Stimulated activated CD8-positive, alpha-beta memory T cell treated with anti-CD3 and anti-CD28 coated beads, Interleukin-12 subunit alpha, Interleukin-12 subunit beta, amount 100 ng/mL, for 24 hours (primary cell): ENCODE data around the gene TNFAIP8.

Source experiments
- DNase-seq: peaks from one replicate; pipeline ENCODE4 v3.0.0-alpha.2; 2020; ENCODE audit errors: extremely low read depth

TNFAIP8 gene

DNA sequence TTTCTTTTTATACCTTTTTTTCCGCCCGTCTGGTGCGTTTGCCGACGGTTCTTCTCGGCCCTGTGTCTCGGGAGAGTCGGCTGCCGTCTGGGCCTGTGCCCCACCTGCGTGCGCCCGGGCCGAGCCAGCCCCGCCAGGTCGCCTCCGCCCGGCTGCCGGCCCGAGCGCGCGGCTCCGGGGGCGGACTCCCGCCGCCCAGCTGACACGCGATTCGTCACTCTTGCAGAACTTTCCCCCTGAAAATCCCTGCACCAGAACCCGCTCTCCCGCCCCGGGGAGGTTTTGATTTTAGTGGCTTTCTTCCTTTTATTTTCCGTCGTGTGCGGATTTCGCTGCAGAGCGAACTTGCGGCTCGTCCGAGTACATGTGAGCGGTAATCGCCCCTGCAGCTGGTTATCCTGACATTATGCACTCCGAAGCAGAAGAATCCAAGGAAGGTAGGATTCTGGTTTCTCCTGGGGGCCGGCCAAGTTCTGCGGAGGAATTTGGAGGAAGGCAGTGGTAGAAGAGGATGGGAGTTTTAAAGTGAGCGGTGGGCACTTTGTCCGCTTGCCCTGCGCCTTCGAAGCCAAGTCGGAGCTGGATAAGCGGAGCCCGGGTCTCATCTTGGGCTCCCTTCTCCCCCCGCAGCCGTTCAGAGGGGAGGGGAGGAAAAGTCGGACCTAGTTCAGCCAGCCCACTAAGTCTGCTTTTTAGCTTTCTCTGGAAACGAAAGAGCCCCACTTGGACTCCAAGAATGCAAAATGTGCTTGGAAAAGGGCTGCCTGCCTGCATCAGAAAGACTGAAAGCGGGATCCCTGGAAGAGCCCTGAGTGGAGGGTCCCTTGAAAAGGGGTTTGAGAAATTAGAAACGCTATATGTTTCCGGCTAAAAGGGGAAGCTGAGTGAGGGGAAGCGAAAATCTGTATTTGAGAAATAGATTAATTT is at the start of gene TNFAIP8:
Gene TNFAIP8 (plus strand): TSS at position 335 of the 927 bp plus-strand sequence. CDS start 72 bp downstream, at position 407.
- peak; percentile 62 for DNase-seq

DNA sequence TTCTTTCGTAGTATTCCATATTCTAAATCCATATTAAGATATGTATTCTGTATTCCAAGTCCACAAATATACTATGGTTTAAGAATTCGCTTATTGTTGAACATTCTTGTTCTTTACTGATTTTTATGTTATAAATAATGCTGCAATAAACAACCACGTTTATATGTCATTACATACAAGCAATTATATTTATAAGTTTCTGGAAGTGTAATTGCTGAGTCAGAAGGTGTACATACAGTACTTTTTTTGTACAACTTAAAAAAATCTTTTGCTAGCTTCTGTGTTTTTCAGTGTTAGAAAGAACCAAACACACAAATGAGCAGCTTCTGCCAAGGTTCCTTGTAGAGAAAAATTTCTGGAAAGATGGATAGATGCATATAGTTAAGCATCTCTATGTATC is 48.6 kb upstream of the TNFAIP8 start:
- DNase-seq: no peak

DNA sequence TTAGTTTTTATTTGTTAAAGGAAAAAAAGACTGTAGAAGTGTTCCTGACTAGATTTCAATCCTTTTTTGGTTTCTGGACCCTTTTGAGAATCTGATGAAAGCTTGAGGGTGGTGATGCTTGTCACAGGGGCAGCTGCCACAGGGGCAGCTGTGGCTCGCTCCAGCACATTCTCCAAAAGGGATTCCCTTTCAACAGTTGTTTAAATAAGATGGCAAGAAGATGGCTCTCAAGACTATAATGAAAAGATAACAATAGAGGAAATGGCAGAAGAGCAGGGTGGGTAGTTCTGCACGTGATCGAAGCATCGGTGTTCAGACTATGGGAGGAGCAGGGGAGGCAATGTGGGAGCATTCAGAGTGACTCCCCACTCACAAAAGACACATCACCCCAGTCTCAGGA is 46.5 kb upstream of the TNFAIP8 start:
- no peak for DNase-seq

DNA sequence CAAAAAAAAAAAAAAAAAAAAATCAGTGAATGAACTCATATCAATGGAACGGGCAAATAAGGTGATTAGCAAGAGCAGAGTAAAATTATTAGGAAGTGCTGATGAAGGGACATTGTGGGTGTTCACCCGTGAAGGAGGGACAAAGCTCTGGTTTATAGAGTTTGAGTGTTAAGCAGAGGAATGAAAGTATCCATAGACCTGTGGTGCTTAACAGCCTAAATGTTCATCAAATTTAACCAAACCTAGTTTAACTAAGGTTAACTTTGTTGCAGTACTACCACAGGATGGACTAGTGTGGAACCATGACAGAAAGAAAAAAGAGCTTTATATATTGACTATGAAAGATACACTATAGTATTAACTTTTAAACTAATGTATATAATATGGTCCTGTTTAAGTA is 44.1 kb upstream of the TNFAIP8 start:
- DNase-seq: no peak

DNA sequence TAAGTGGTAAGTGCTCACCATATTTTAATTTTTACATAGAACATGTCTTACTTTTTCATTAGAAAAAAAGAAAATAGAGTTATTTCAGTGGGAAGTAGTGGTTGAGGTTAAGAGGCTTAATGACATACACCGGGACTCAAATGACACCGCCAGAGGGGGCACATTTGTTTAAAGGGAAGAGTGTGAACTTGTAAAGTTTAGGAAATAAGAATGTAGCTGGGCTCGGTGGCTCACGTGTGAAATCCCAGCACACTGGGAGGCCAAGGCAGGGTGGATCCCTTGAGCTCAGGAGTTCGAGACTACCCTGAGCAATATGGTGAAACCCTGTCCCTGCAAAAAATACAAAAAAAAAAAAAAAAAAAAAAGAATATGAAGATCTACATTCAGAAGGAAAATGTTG is 43.4 kb upstream of the TNFAIP8 start:
- no peak for DNase-seq

DNA sequence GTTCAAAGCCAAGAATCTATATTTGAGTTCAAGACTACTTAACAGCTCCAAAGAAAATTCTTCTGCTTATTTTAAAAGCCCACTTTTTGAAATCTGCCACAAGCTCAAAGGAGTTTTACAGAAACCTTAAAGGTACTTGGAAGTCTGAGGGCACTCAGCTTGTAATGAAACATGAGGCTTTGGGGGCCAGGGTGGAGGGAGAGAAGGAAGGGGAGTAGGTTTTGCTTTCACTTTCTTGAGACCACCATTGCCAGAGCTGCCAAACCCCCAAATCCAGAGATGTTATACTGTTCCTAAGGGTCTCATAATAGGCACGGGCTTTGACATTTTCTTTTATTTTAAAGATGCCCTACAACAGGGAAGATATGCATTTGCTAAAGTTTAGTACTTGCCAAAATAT is 42.6 kb upstream of the TNFAIP8 start:
- no peak for DNase-seq

DNA sequence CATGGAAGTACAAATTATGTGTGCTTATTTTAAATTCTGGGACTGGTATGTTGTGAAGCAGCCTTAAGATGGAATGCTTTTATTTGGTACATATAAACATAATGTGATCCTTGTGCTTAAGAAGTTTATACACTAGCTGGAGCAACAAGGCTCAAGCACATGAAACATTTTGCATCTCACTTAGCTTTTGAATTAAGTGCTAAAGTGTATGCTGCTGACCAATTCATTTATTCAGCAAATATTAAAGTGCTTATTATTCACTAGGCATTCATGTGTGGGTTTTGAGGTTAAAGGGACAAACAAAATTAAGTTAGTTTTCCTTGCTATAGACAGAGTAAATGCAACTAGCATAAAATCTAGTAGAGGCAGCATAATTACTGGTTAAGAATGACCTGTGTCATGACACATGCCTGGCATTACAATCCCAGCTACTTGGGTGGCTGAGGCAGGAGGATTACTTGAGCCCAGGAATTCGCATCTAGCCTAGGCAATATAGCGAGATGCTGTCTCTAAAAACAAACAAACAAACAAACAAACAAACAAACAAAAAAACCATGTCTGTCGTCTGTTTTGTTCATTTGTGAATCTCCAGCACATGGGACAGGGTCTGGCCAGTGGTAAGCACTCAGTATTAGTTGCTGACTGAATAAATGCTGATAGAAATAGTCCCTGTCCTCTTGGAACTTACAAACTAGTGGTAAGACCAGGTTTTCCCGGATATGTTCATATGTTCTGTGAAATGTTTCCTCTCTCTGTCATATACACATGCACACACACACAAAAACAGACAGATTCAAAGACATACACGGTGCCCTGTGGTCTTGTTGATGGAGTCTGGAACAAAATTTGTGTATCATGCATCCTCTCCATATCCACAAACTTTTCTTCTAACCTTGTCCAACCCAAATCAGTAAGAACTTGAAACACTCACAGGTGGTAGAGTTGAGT is 41.9 kb upstream of the TNFAIP8 start:
- no peak for DNase-seq

DNA sequence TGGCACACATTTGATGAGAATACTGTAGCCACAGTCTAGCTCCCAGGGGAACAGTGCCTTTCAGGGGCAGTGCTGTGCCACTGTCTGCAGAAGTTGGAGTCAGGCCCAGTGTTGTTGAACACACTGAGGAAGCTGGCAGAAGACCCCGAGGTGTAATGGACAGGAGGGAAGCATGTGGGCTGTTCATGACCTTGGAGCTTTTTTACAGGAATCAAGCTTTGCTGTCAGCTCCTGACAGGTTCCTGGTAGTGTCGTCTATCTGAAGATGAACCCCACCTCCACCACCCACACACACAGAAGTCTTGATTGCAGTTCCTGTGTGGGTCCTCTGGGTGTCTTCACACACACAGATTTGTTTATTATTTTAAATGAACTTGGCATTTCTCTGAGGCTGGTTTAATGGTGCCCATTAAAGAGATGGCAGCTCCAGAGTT is 40.3 kb upstream of the TNFAIP8 start:
- no peak for DNase-seq

DNA sequence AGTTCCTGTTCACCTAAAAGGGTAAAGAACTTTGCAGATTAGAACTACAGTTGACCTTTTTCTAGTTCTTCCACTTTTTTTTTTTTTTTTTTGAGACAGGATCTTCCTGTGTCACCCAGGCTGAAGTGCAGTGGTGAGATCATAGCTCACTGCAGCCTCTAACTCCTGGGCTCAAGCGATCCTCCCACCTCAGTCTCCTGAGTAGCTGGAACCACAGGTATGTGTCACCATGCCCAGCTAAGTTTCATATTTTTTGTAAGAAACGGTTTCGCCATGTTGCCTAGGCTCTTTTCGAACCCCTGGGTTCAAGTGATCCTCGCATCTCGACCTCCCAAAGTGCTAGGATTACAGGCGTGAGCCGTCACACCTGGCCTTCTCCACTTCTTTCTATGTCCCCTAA is 39.7 kb upstream of the TNFAIP8 start:
- DNase-seq: no peak

DNA sequence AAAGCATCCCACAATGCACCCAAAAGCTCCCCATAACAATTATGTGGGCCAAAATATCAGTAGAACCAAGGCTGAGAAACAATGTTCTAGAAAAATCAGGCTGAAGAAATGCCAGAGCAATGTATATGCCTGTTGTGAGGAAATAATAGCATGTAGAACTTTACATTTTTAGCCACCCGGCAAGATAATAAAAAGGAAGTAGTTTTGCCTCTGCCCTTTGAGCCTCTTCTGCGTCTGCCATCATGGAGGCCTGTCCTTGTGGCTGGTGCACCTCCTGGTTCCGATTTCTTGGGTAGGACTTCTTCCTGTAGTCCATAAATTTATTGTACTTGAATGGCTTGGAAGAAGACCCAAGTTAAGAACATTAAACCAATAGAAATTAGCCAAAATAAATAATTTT is 38.9 kb upstream of the TNFAIP8 start:
- DNase-seq: no peak

DNA sequence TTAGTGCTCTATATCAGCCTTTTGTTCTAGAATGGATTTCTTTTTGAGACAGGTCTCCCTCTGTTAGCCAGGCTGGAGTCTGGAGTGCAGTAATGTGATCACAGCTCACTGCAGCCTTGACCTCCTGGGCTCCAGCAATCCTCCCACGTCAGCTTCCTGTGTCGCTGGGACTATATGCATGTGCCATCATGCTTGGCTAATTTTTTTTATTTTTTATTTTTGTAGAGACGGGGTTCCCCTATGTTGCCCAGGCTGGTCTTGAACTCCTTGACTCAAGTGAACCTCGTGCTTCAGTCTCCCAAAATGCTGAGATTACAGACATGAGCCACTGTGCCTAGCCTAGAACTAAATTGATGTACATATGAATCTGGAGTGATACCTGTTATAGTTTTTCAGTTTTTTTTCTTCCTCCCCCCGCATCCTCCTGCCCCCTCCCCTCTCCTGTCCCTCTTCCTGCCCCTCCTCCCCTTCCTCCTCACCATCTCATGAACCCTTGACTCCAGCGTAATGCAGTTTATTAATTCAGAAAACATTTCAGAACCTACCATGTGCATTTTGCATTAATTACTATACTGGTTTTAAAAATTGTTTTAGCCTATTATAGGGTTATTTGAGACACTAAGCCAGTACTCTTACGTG is 37.4 kb upstream of the TNFAIP8 start:
- DNase-seq: no peak

DNA sequence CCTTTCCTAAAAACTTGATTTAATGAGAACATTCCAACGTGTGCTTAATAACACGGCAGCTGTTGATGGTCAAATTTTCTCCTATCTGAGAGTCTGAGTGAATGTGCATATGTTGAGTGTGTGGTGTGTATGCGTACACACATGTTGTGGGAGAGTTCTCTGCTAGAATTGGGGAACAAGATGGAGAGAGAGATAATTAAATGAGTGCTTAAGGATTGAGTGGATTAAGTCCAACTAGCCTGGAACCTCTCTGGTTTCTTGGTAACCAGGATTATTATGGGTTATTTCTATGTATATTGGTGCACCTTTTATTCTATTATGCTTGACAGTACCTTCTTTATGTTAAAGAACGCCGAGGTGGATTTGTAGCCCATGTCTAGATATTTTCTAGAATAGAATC is 36.4 kb upstream of the TNFAIP8 start:
- no peak for DNase-seq

DNA sequence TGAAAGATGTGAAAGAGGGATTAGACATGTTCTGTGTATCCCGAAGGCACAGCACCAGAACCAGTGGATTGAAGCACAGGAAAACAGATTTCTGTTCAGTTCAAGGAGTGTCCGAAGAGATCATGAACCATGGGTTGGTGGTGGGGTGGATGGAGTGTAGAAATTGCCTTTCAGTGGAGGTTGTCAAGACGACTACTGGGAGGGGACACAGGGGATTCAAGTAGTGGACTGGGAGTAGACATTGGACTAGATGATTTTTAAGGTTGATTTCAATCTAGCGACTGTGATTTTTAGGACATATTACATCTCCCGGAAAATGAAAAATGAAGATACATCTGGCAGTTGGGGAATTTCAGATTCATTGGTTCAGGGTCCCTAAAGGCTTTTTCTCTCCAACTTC is 35.9 kb upstream of the TNFAIP8 start:
- DNase-seq: no peak

DNA sequence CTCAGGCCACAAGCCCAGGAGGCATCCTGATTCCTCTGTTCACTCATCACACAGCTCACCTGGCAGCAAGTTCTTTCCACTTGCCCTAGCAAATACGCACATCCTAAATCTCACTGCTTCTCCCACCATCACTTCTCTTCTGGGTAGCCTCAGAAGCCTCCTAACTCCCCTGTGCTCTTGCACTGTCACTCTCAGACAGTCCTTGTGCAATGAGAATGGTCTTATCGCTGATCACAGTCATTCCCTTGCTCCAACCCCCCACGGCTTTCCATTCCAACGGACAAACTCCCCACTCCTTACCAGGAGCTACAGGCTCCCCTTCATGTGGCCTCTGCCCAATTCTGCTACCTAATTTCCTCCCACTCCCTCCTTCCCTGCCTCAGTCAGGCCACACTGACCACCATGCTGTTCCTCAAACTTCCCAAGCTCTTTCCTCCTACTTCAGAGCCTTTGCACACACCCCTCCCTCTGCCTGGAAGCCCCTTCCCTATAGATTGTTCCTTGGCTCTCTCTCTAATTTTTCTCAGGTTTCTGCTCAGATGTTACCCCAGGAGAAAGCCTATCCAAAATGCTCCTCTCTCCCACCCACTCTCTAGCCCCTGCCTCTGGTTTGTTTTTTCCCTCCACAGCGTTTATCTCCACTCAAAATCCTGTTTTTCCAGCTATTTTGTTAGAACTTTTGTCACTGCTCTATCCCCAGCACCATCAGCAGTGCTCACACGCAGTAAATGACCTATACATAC is 34.1 kb upstream of the TNFAIP8 start:
- DNase-seq: no peak

DNA sequence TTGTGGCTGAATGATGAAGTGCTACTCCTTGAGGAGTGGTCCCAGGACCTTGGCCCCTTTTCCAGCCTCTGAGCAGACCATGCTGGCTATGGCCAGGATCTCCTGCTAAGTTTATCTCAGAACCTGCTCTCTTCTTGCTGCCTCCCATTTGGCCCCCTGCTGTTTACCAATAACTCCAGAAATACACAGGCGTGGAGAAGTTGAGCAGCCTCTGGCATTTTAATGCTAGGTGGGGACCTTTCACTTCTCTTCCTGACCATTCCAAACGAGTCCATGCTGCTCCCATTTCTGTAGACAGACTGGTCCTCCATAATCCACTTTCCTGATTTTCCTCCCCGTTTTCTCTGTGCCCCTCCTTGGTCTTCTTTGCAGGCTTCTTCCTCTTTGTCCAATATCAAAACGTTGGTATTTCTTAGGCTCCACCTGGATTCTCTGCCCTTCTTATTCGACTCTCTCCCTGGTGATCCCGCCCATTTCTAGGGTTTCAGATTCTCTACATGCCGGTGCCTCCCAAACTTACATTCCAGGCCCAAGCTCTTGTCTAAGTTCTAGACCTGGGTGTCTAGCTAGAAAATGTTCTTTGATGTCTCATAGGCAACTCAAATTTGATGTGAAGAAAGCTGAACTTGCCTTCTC is 33.4 kb upstream of the TNFAIP8 start:
- no peak for DNase-seq

DNA sequence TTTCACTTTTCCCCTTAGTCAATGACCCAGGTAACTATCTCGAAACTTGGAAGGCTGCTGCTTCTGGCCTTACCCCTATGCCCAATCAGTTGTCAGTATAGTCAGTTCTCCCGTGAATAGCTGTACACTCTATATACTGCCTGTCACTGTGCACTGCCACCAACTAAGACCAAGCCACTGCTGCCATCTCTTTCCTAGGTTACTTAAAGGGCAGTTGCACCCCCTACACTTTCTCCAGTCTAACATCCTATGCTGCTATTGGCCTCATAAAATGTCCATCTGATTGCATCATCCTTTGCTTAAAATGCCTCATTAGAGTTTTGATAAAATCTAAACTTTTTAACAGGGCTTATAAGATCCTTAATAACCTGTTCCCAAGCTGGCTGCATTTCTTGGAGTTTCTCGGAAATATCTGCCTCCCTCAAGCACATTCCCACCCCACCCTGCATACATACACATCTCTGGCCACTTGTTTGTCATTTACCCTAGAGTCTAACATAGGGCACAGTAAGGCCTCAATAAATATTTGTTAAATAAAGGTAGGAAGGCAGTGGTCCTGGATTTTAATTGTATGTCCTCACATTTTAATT is 32.8 kb upstream of the TNFAIP8 start:
- DNase-seq: no peak

DNA sequence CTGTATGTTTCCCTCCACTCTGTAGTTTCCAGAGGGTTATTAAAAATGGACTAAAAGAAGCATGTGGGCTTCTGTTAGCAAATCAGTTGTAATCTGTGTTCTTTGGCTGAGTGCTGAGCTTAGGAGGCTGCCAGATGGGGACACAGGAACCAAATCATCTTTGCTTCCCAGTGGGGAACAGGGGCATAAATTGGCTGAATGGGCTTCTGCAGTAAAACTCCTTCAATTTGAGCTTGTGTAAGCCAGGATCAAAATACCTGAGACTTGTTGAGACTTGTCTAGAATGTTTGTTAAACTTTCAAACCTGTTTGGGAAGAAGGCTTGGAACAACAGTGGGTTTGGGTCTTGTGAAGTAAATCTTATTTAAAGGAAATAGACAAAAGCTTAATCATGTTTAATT is 32.2 kb upstream of the TNFAIP8 start:
- DNase-seq: no peak

DNA sequence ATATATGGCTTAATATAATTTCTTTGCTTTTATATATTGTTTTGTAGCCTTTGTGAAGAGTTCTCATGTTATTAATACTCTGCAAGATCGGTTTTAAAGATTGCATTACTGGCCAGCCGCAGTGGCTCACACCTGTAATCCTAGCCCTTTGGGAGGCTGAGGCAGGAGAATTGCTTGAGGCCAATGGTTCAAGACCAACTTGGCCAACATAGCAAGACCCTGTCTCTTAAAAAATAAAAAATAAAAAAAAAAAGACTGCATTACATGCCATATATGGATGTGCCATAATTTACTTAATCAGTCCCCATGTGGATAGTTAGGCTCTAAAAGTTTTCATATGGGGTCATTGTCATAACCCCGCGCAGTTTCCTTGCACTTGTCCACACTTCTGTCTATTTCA is 31.0 kb upstream of the TNFAIP8 start:
- no peak for DNase-seq

DNA sequence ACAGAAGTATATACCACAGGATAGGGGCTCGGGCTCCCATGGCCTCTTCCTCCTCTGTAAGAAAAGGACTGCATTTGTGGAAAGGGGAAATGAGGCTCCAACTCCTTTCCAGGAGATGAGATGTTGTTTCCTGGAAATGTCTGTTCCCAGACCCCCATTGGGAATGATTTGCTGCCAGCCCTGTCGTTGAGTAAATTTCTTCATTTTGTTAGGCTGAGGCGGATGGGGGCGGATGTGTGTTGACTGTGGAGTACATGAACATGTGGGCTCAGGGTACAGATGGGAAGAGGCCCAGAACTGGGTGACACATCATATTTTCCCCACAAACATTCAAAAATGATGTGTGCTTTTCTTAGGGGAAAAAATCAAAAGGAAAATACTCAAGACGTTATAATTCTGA is 28.8 kb upstream of the TNFAIP8 start:
- no peak for DNase-seq

DNA sequence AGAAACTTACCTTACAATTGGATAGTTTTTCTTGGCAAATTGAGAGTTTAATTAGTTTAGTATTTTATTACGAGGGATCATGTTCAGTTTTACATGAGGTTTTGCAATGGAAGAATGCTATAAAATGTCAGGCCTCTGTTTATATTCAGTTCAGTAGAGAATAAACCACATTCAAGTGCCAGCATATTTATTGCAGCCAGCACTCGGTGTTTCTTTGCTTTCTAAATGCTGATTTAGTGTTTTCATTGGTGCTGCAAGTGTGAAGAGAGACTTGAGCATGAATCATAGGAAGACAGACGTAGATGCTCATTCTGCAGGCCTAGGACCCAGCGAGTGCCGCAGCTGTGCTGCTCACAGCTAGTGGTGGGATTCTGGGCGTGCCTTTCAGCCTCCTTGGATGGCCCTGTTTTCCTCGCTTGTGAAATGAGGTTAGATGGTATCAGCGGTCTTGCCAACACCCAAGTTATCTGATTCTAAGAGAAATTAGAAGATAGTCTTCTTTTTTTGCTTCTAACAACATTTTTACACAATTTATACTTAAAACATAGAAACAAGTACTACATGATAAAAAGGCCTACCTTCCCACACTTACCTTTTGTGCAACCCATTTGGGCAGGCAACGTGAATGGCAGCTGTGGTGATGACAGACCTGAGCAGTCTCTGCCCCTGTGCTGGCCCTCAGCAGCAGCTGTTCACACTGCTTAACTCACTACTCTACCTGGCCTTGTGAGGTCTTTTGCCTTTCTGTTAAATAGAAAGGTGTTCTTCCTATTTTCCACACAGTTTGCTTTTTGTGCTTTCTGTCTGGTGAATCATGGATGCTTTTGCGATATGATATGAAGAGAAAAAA is 26.8 kb upstream of the TNFAIP8 start:
- DNase-seq: no peak
